OCI-M2 (cell line): Measurements from ENCODE around the gene DNPEP.

Experiments
- DNase-seq: peaks from one replicate; lab custom pipeline; 2025; ENCODE audit not compliant: unreplicated experiment; lab: John Stamatoyannopoulos, UW

The DNPEP gene

DNA sequence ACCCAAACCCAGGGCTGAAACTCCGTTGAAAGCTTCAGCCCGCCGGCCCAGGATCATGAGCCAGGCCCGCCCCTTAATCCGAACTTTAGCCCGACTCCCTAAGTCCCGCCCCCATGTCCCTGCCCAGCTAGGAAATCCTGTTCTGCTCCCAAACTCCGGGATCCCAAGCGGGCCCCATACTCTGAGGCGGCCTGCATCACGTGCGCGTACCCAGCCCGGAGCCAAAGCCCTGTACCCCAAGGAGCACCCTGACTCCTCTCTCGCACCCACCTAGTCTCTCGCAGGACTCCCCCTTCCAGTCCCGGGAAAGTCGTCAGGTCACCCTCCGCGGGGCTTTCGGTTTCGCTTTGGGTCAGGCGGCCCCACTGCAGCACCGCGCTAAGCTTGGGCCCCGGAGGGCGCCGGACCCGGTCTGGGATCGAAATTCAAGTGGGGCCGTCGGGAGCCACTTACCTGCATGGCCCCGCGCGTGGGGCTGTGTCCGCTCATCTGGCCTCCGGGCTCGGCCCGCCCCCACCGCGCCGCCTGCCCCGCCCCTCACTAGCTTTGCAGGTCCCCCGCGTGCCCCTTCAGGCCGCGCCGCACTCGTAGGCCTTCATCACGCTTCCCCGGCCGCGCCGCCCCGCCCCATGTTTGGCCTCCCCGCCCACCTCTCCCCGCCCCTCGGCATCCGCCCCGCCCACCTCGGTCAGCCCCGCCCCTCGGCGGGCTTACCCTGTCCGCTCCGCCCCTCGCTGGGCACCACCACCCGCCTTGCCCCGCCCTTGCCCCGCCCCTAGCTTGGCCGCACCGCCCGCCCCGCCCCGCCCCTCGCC, at the start of gene DNPEP:
DNPEP (minus strand) TSS at position 607 of the 815 bp plus-strand sequence; CDS start at position 489, 118 bp downstream.
- peak; percentile 14 for DNase-seq

DNA sequence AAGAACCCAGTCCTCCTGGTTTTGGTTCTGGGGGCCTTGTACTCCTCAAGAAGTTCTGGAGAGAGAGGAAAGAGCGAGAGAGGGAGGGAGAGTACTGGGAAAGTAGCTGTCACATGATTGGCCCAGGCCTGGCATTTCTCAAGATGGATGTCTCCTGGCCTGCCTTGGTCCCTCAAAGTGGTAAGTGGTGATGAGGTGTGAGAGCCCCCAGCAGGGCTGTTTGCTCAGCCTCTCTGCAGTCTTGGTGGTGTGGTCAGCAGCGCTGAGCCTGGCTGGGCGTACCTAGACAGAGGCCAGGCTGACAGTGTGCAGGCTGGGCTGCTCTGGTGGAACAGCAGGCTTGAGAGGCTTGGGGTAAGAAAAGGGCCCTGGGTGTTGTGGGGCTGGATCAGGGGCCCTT, 49.4 kb upstream of the DNPEP start:
- no peak for DNase-seq

DNA sequence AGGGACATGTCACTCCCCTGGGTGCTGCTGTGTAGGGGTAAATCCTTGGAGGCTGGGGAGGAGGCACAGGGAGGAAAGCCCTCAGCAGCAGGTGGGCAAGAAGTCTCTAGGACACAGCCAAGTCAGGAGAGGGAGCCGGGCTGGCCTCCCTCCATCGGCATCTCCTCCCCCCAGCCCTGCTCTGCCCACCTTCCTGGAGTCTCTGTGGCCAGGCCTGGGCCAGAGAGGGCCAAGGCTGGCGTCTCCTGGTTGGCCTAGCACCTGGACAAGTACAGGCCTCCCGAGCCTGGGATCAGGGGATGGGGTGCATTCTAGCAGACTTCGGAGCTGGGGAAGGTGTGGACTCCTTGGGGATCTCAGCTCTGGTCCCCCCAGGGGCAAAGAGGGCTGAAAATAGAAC, 48.8 kb upstream of the DNPEP start:
- DNase-seq: no peak

DNA sequence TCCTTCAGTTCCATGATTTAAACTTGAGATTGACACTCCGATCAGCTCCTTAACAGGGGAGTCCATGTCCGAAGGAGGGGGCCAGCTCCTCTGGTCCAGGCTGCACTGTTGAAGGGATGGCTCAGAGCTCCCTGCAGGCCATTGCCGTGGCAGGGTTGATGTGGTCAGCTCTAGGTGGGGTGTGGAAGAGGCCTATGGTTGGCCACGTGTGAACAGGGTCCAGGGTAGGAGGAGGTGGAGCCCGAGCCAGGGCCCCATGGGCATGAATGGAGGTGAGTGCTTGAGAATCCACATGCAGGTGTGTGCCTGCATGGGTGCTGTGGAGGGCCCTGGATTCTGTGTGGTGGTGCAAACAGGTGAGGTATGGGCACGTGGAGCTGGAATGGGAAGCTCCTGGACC, 48.0 kb upstream of the DNPEP start:
- DNase-seq: no peak

DNA sequence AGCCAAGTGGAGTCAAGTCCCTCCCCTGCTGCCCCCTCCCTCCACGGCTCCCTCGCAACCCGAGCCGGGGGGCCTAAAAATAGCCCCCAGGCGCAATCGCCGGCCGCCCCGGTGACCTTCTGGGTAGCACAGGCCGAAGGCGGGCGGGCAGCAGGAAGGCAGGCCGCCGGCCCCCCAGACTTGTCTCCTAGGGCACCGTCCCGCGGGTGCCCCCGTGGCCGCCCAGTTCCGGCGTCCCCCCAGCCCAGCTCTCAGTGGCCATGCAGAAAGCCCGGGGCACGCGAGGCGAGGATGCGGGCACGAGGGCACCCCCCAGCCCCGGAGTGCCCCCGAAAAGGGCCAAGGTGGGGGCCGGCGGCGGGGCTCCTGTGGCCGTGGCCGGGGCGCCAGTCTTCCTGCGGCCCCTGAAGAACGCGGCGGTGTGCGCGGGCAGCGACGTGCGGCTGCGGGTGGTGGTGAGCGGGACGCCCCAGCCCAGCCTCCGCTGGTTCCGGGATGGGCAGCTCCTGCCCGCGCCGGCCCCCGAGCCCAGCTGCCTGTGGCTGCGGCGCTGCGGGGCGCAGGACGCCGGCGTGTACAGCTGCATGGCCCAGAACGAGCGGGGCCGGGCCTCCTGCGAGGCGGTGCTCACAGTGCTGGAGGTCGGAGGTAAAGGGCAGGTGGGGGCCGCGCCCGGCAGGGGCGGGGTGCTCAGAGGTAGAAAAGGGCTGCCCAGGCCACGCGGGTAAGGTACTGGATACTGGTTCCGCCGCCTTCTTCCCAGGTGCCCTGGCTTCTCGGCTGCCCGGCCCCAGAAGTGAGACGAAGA, 47.2 kb upstream of the DNPEP start, which contains the start of gene SPEG:
SPEG (plus strand) TSS at position 126 of the 808 bp plus-strand sequence; CDS start at position 261, 135 bp downstream.
- no peak for DNase-seq

DNA sequence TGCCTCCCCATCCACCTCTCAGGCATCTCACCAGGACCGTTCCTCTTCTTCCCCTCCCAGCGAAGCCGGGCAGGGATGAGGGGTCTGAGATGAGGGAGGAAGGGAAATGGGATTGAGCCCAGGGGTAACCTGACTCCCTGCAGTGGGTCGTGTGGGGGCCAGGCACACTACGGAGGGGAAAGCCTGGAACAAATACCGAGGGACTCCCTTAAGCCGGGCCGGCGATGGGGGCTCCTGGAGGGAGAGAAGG, 46.7 kb upstream of the DNPEP start:
- DNase-seq: no peak

DNA sequence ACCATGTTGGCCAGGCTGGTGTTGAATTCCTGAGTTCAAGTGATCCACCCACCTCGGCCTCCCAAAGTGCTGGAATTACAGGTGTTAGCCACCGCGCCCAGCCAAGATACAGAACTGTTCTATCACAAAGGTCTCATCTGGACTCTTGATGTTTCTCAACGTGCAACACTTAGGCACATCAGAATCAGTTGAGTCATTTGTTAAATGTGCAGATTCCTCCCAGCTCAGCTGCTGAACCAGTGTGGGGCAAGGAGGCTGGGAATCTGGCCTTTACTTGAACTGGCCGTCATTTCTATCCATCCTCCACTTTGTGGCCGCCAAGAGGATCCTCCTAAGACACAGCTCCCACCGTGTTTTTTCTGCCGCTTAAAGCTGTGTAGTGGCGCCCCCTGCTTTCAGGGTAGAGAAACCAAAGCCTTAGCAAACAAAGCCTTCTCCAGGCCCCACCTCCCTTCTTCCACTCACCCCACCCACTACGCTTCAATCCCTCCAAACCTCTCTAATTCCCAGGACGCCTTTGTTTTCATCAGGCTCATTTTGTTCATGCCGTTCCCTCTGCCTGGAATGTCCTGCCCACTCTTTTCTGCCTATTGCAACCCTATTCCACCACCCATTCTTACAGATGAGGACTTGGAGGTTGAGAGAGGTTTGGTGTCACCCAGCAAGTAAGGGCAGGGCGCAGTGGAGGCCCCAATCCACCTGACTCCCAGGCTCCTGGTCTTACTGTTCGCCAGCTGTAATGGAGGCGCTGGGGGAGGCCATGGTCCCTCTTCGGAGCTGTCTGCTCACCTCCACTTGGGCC, 46.2 kb upstream of the DNPEP start:
- no peak for DNase-seq

DNA sequence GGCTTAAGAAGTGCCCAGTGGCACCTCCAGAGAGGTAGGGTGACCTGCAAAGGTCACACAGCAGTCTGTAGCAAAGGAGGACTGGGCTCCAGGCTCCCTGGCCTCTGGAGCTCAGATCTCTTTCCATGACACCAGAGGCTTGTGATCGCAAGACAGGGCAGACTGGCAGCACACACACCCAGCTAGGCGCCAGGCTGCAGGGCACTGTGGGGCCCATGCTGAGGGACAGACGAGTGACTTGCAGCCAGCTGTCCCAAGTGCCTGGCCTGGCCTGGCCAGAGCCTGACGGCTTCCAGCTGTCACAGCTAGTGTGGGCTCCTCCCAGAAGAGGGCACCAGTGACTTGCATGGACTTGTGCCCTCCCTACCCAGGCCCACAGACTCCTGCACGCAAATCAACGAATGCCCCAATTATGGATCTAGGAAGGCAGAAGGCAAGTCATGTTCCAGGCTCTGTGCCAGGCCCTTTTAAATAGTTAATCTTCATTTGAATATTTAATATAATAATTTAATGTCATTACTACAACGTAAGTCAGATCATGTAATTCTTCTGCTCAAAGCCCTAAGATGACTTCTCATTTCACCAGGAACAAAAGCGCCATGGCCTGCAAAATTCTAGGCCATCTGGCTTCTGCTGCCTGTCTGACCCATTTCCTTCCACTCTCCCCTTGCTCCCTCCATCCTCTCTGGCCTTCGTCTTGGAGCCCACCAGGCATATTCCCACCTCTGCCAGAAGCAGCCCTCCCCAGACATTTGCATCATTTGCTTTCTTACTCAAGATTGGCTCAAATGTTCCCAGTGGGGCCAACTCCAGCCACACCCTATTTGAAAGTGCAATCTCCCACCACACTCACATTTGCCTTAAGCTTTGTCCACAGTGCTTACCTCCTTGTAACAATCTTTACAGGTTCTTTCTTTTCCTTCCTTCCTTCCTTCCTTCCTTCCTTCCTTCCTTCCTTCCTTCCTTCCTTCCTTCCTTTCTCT, 43.2 kb upstream of the DNPEP start:
- no peak for DNase-seq

DNA sequence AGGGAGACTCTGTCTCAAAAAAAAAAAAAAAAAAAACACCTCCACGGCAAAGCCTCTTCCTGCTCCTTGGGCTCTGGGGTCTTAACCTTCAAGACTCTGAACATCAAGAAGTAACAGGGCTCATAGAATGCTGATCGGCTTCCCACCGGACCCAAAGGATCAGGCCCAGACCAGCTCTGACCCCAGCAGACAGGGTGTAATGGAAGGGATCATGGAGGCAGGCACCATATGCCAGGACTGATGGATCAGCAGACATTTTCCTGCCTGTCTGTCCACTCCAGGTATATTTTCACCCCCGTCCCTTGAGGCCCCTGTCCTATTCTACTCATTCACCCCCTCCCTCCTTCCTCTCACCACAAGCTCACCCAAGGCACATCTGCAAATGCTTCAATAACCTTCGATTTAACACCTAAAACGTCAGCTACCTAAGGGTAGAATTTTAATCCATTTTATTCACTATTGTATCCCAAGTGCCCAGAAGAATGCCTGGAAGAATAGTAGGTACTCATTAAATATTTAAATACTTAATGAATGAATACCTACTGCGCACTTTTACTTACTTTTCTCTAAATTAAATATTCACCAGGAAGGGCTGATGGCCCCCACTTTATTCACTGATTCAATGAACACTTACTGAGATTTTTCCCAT, 42.4 kb upstream of the DNPEP start:
- DNase-seq: no peak

DNA sequence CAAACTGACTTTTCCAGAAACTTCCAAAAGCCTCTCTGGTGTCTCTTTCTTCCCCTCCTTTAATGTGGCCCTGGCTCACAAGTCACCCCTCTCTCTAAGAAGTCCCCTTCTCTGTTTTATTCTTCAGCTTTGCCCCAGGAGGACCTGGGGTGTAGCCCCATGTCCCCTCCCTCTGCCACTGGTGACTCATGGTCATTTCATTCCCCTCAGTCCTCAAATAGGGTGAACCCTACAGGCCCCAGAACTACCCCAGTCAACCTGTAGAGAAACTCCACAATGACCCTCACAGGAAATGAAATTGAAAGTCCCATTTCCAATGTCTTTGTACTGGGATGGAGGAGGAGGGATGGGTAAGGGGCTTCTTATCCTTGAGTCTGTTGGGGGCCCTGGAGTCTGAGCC, 40.8 kb upstream of the DNPEP start:
- DNase-seq: no peak

DNA sequence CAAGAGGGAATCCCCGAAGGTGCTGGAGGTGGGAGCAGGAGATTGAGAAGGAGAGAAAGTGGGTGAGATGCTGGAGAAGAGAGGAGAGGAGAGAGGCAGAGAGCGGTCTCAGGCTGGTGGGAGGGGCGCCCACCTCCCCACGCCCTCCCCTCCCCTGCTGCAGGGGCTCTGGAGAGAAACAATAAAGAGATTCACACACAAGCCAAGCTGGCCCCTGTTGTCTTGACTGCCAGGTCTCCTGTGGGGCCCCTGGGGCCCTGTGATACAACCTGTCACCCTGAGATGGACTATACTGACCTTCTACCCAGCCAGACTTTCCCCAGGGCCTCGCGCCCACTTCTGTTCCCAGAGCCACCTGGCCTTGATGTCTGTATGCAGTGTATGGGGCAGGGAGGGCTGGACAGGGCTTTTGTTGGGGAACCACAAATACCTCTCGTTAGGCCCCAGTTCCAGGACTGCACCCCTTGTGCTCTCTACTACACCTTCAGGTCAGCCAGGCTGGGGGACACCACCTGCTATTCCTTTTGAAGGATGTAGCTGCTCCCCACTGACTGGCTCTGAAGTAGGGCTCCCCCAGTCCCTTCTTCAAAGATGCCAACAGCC, 38.9 kb upstream of the DNPEP start:
- DNase-seq: no peak

DNA sequence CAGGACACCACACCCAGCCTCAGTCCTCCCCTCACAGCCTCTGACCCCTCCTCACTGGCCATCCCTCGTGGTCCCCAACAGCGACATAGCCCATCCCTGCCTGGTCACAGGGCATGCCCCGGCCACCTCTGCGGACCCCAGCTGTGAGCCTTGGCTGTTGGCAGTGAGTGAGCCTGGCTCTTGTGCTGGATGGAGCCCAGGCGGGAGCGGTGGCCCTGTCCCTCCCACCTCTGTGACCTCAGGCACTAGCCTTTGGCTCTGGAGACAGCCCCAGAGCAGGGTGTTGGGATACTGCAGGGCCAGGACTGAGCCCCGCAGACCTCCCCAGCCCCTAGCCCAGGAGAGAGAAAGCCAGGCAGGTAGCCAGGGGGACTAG, 38.3 kb upstream of the DNPEP start:
- DNase-seq: no peak

DNA sequence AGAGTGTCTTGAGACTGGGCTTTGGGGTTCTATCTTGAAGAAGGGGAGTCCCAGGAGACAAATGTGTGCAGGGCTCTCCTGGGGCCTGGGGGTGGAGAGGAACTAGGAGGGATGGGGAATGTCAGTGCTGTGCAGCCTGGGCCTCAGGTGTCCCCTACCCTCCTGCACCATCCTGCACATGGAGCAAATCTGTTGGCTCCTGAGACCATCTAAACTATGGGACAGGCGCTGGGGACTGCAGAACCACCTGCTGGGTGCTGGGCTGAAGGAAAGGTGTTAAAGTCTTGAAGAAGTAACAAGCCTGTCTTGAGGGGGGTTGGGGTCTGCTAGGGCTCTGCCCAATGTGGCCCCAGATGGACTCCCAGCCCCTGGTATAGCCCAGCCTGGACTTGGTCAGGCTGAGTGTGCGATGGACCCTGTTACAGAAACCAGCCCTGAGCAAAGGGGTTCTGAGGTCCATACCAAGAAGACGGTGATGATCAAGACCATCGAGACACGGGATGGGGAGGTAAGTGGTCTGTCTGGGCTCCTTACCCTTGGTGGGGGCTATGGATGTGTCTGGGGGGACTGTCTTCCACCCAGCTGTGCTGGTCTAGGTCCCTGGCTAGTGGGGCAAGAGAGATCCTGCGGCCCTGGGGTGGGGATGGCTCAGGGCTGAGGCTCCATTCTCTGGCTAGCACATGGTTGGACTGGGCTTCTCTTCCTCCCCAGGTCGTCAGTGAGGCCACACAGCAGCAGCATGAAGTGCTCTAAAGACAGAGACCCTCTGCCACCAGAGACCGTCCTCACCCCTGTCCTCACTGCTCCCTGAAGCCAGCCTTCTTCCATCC, 37.7 kb upstream of the DNPEP start:
- no peak for DNase-seq

DNA sequence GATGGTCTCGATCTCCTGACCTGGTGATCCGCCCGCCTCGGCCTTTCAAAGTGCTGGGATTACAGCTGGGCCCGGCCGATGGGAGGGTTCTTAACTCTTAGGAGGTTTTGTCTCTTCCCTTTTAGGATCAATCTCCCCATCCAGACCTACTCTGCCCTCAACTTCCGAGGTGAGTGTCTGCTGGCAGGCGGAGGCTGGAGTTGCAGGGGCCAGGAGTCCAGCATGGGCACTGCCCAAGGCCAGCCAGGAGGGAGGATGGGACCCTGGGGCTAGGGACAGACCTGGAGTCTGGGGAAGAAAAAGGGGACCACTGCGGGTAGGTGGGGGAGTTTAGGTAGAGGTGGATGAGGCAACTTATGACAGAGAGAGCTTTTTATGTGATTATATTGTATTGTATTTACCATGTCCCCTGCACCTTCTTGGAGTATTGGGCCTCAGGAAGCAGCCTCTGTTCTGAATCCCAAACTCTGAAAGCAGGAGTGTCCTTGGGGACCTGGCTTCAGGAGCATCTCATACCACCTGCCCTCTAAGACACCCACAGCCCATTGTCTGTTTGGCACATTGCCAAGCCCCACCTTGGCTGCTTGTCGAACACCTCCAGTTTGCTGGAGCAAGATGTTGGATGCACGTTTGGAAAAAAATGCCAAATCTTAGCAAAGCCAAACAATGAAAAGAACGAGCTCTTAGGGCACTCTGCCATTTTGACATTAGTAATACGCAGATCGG, 36.1 kb upstream of the DNPEP start:
- no peak for DNase-seq

DNA sequence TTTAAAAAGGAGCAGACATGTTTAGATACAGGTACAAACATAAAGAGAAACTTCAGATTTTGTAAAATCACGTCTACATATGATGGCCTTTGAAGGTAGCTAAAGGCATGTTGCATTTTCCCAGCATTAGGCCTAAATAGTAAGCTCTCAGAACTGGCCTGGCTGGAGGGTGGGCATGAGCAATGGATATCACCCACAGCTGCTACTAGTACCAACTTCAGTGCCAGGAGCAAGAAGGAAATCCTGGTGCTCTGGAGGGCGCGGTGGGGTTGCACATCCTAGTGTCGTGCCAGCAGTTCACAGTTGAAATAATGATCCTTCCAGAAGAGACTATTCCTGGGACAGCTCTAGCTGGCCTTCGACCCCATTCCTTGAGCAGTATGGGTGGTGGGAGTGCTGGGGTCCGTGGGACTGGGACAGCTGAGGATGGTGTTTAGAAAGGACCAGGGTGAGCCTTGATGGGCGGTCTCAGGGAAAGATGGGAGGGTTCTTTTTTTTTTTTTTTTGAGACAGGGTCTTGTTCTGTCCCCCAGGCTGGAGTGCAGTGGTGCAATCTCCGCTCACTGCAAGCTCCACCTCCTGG, 35.3 kb upstream of the DNPEP start:
- no peak for DNase-seq

DNA sequence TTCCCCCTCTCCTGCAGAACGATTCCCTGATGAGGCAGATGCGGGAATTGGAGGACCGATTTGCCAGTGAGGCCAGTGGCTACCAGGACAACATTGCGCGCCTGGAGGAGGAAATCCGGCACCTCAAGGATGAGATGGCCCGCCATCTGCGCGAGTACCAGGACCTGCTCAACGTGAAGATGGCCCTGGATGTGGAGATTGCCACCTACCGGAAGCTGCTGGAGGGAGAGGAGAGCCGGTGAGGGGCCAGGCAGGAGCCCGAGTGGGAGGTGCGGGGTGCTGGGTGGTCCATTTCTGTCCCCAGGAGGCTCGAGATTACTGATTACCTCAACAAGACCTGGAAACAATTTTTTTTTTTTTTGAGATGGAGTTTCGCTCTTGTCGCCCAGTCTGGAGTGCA, 33.6 kb upstream of the DNPEP start:
- DNase-seq: no peak

DNA sequence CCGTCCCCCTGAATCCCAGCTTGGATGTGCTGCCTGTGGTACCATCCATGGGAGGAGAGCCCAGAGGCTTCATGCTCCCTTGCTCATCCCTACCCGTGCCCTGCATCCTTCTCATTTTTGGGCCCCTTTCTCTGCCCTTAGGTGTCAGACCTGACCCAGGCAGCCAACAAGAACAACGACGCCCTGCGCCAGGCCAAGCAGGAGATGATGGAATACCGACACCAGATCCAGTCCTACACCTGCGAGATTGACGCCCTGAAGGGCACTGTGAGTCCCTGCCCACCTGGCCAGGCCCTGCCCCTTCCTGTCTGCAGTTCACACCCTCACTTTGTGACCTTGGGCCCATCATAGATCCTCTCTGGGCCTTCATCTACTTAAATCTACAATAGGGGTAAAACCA, 33.0 kb upstream of the DNPEP start:
- no peak for DNase-seq
